ENCODE data around the gene ZCCHC3. TPM values are rescaled to one million over a fixed set of nuclear protein-coding genes. Genes with fewer than 3 reads are reported as not detected.

The ZCCHC3 gene
- total RNA-seq, 2 experiments from 2014 or later: 26.4 to 27.1 TPM

DNA sequence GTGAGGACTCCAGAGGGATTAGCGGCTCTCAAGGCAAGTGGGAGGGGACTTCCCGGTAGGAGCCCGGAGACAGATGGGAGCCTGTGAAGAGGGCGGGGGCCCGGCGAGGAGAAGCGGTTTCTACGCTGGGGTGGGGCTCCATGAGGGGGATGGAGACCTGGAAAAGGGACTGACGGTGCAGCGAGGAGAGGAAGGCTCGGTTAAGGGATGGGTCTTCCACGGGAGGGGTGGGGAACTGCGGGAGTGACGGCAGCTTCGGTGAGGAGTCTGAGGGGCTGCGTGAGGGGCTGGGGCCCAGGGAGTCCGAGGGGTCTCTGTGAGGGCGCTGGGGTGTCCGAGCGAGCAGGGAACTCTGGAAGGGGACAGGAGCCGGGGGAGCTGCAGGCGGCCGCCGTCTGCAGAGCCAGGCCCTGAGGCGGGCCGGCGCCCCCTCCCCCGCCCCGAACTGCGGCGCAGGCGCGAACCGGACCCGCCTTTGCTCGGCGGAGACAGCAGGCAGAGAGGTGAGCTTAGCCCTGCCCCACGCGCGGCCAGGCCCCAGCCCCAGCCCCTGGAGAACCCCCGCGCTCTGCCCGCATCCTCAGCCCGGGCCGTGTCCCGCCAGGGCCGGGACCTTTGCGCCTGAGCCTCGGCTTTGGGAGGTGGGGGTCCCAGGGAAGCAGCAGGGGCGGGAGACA lies 49.4 kb downstream of the ZCCHC3 start, which contains the start of gene NRSN2:
Gene NRSN2 (plus strand): TSS at position 472 of the 677 bp plus-strand sequence. CDS start 2,533 bp downstream, outside the sequence.
- Mint-ChIP-seq H3K27ac (peak within 1 kb of the TSS; percentile 61), H3K36me3 (ENCODE audit: low read depth) (no peaks in the 10 kb centered on the region), H3K9me3 (peaks cover 3% of the 10 kb centered on the region), H3K4me3 (peak within 1 kb of the TSS; percentile 86), H3K4me1 (peaks cover 22% of the 10 kb centered on the region), H3K27me3 (peaks cover 12% of the 10 kb centered on the region)
- DNase-seq: no peak
- POLR2A ChIA-PET: no interaction called here
- CTCF ChIA-PET: interaction anchor here (1.3 to 4.7 kb wide), 3 partner anchors 10 to 299 kb away, joined by 3 to 22 read pairs (median 7); no protein-coding TSS in a partner anchor

DNA sequence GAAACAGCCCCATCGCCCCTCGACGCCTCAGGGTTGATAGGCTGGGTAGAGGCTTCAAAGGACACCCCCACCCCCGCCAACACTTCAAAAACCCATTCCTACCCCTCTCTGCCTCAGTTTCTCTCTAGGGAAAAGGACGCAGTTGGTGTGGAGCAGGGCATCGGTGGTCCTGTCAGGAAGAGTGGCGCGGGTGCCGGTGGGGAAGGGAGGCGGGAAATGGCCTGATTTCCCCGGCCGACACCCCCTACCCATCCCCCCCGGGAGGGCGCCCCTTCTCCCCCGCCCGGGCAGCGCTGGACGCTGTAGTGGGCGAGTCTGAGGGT lies 49.9 kb downstream of the ZCCHC3 start:
- H3K36me3 Mint-ChIP-seq (ENCODE audit: low read depth): no peaks in the 10 kb centered on the region
- CTCF ChIA-PET: interaction anchor here (4.7 kb wide), 1 partner anchor 17 kb away, joined by 22 read pairs; no protein-coding TSS in a partner anchor
- POLR2A ChIA-PET: no interaction called here
- peaks cover under 1% of the 10 kb centered on the region for H3K9me3 Mint-ChIP-seq
- DNase-seq: no peak
- H3K4me1 Mint-ChIP-seq: peaks cover 27% of the 10 kb centered on the region
- no peak overlapping the region for H3K27ac Mint-ChIP-seq
- peak overlapping the region; percentile 86 for H3K4me3 Mint-ChIP-seq
- peaks cover 12% of the 10 kb centered on the region for H3K27me3 Mint-ChIP-seq

DNA sequence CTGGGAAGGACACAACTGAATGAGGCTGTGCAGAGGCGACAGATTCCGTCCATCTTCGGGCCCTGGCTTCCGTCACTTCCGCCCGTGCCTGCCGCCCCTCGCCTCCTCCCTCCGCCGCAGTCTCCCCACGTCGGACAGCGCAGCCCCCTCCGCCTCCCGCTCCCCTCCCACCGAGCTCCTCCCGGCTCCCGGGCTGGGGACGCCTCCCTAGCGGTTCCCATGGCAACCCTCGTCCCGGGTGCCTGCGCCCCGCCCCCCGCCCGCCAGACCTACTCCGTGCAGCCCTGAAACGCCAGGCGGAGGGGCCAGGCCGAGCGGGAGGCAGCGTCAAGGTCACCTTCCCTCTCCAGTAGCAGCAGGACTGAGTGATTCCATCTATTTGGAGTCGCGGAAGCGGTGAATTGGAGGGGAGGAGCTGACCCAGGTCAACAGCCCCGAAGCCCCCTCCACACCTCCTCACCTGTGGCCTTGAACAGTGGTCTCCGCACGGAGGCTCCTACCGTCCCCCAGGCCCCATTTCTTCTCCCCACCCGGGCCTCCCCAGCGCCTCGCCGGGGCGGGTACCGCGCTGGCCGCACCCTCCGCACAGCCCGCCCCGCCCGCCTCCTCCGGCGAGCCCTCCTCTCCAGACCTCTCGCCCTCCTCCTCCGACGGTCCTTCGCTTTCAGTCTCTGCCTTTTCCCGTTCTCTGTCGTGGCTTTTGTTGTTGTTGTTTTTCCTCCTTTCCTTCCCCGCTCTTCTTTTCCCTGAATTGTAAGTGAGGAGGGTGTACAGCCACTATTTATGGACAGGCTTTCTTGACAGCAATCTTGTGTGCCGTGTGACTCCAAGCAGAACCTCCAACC lies 50.5 kb downstream of the ZCCHC3 start:
- DNase-seq: peak; percentile 61
- Mint-ChIP-seq H3K27ac (peak overlapping the region; percentile 75), H3K9me3 (no peaks in the 10 kb centered on the region), H3K36me3 (ENCODE audit: low read depth) (no peaks in the 10 kb centered on the region), H3K27me3 (peaks cover 12% of the 10 kb centered on the region), H3K4me3 (peak overlapping the region; percentile 86), H3K4me1 (peaks cover 29% of the 10 kb centered on the region)
- CTCF ChIA-PET: interaction anchor here (4.7 kb wide), 1 partner anchor 17 kb away, joined by 22 read pairs; no protein-coding TSS in a partner anchor
- POLR2A ChIA-PET: no interaction called here

DNA sequence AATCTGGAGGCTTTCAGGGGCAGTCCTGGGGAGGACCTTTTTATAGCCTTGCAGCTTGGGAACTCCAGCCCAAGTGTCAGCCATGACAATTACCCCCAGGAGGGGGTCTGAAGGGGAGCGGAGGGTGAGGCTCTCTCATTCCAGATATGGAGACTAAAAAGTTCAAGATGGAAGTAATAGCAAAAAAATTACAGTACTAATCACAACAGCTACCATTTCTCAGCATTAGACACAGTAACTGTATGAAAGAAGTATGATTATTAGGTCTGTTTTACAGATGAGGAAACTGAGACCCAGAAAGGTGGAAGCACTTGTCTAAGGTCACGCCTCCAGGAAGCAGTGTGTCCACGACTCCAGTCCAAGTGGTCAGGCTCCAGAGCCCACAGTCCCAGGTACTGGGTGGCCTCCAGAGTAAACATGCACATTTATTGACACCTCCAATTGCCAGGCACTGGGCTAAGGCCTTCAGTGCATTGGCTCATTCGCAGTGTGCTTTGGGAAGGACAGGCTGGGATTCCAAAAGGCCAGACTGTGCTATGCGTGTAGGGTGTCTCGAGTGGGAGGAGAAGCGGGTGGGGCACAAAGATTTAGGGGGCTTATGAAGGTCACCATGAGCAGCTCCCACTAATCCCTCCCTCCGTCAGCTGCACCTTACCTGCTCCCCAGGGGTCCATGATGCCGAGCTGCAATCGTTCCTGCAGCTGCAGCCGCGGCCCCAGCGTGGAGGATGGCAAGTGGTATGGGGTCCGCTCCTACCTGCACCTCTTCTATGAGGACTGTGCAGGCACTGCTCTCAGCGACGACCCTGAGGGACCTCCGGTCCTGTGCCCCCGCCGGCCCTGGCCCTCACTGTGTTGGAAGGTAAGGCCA lies 51.8 kb downstream of the ZCCHC3 start:
- ChIA-PET POLR2A (no interaction called here), CTCF (interaction anchor here (0.5 kb wide), 1 partner anchor 43 kb away, joined by 4 read pairs; no protein-coding TSS in a partner anchor)
- DNase-seq: no peak
- H3K27ac Mint-ChIP-seq: peak overlapping the region; percentile 47
- no peak overlapping the region for H3K4me3 Mint-ChIP-seq
- no peaks in the 10 kb centered on the region for H3K9me3 Mint-ChIP-seq
- no peaks in the 10 kb centered on the region for H3K36me3 Mint-ChIP-seq (ENCODE audit: low read depth)
- peaks cover 12% of the 10 kb centered on the region for H3K27me3 Mint-ChIP-seq
- H3K4me1 Mint-ChIP-seq: peaks cover 29% of the 10 kb centered on the region

Other genes starting within 250 kb of the ZCCHC3 start
- not detected for gene DEFB125, start 209.9 kb upstream of the ZCCHC3 start, total RNA-seq
- gene DEFB126, start 155.0 kb upstream of the ZCCHC3 start, total RNA-seq: not detected
- not detected for gene DEFB127, start 140.1 kb upstream of the ZCCHC3 start, total RNA-seq
- gene DEFB128, start 107.9 kb upstream of the ZCCHC3 start, total RNA-seq: not detected
- not detected for gene DEFB129, start 70.3 kb upstream of the ZCCHC3 start, total RNA-seq
- gene DEFB132, start 39.8 kb upstream of the ZCCHC3 start, total RNA-seq: not detected
- gene C20orf96, start 6.8 kb upstream of the ZCCHC3 start, total RNA-seq: 1 to 10 TPM; 7.8 to 8.2 TPM
- gene SOX12, start 28.0 kb downstream of the ZCCHC3 start, total RNA-seq: 1 to 10 TPM; 5.6 to 6.0 TPM
- 1 to 10 TPM in 1 of 2 experiments, under 1 TPM in 1; 0.87 to 1.2 TPM for gene NRSN2, start 49.5 kb downstream of the ZCCHC3 start, total RNA-seq
- gene TRIB3, start 83.2 kb downstream of the ZCCHC3 start, total RNA-seq: 10 to 100 TPM; 16.0 to 18.8 TPM
- 100 to 1,000 TPM; 135 to 155 TPM for gene RBCK1, start 110.7 kb downstream of the ZCCHC3 start, total RNA-seq
- 10 to 100 TPM; 29.3 to 31.6 TPM for gene TBC1D20, start 165.0 kb downstream of the ZCCHC3 start, total RNA-seq
- gene CSNK2A1, start 246.2 kb downstream of the ZCCHC3 start, total RNA-seq: 100 to 1,000 TPM; 111 to 133 TPM

All from activated CD4-positive, alpha-beta T cell treated with anti-CD3 and anti-CD28 coated beads, Interleukin-2, amount 10 ng/mL, durations not matched to agents 7 days and 5 days (primary cell).